Heart left ventricle (tissue), 16 donors: Measurements from ENCODE around the gene TENT5C. TPM values are rescaled to one million over a fixed set of nuclear protein-coding genes. Genes with fewer than 3 reads are reported as not detected.

Source experiments
- ATAC-seq, 4 donors: fragments of 200-7000 bp; cut with Tn5 transposase; one replicate each; pipeline ENCODE4 v1.9.1; 2020 to 2022; ENCODE audit warnings: moderate library complexity in 4 of 4, mild to moderate bottlenecking in 3 of 4, moderate number of reproducible peaks in 1 of 4
- DNase-seq, 5 donors: peaks; one replicate each; pipeline ENCODE4 v3.0.0-alpha.2; 2020
- H3K27ac ChIP-seq, 12 donors: fragments of 200-600 bp; sonication (generic) in 4 of 12; one replicate each; pipeline versions ENCODE4 v1.5.0 to v1.8.0; 2016 to 2022; ENCODE audit warnings: mild to moderate bottlenecking in 2 of 12
- H3K27me3 ChIP-seq, 9 donors: fragments of 200-600 bp; sonication (generic) in 2 of 9; one replicate each; pipeline versions ENCODE4 v1.5.1 to v1.8.0; 2016 to 2022; ENCODE audit warnings: mild to moderate bottlenecking in 3 of 9
- H3K36me3 ChIP-seq, 9 donors: fragments of 200-600 bp; sonication (generic) in 2 of 9; one replicate each; pipeline versions ENCODE4 v1.5.0 to v1.8.0; 2018 to 2022; ENCODE audit warnings: mild to moderate bottlenecking in 2 of 9
- H3K4me1 ChIP-seq, 12 donors: fragments of 200-600 bp; sonication (generic) in 4 of 12; one replicate each; pipeline versions ENCODE4 v1.5.0 to v1.8.0; 2016 to 2022; ENCODE audit warnings: mild to moderate bottlenecking in 3 of 12
- H3K4me3 ChIP-seq, 12 donors: fragments of 200-600 bp; sonication (generic) in 4 of 12; one replicate each; pipeline versions ENCODE4 v1.5.0 to v1.8.0; 2017 to 2022; ENCODE audit warnings: mild to moderate bottlenecking in 9 of 12, moderate library complexity in 4 of 12
- H3K9me3 ChIP-seq, 12 donors: fragments of 200-600 bp; sonication (generic) in 4 of 12; one replicate each; pipeline versions ENCODE4 v1.5.0 to v1.8.0; 2016 to 2022; ENCODE audit warnings: mild to moderate bottlenecking in 1 of 12
- POLR2A ChIP-seq, 2 donors: fragments of 450-650 bp; IDR thresholded peaks; one replicate each; pipeline ENCODE4 v1.6.1; 2017; ENCODE audit warnings: antibody characterized with exemption in 2 of 2, mild to moderate bottlenecking in 2 of 2, moderate library complexity in 2 of 2
- WGBS, 4 donors: extraction: QIAGEN DNeasy Blood & Tissue Kit in 2 of 4; methylation state at CpG; one replicate each; pipeline versions ENCODE4 v1.1.5 to v1.1.7; 2013 to 2018; 5-methylcytosine and 5-hydroxymethylcytosine counted together
- intact Hi-C, 10 donors: fragments of 100-400 bp; cut with DNase I; formaldehyde crosslinking; loops; one replicate each; pipeline versions ENCODE4 v1.11.1 to v1.14.2; 2022
- polyA plus RNA-seq, 2 donors: library from polyadenylated mRNA; stranded (reverse); fragments of 200-250 nt; gene quantifications; one replicate each; pipeline ENCODE4 v1.2.3, GENCODE V29; 2013
- total RNA-seq, 9 donors: library from RNA; depleted of rRNA in 2 of 9; stranded (reverse); fragments of >200 nt in 2 of 9; fragmentation: NEBNext Ultra II Directional in 3 of 9; extraction: Animal tissue kit (Norgen Biotek cat#: 25700) in 3 of 9; gene quantifications; one replicate each; pipeline versions ENCODE4 v1.1.0 to v1.2.4, GENCODE V29; 2016 to 2023
- TF ChIP-seq, protein P1 (sequence below), 12 donors: fragments of 200-600 bp; sonication (generic) in 4 of 12; IDR thresholded peaks; one replicate each; pipeline versions ENCODE4 v1.5.0 to v1.8.0; 2018 to 2022; ENCODE audit warnings: antibody characterized with exemption in 12 of 12, mild to moderate bottlenecking in 5 of 12
- donor health status: ischemic (EF 13 %, LVEDD 7.1; RV severe dilation, severe dysfunction).
- donor health status: healthy with polysubstance abuse.
- donor health status: DM: no; HTN: yes; CAD: no.
- donor health status: DM: no; HTN: no; CAD: no.
- donor health status: ischemic (EF 25% LVEDD 6.9; RV normal size, moderate dysfunction).
- donor health status: ischemic (EF 25% LVEDD 5.7; RV mildly dilated, moderate dysfunction).
- donor health status: healthy.
- donor health status: DM: yes; HTN: yes; CAD: no.
- donor health status: ischemic (EF 35%, LVEDD 5.7; RV mildly dilated, moderate dysfunction).
- donor health status: nonischemic (EF 11% LVEDD 7.7; RV severe dilation, severe dysfunction).
- donor health status: DM: yes; HTN: yes; CAD: no.
- donor health status: PGD.
- donor health status: ischemic (EF 29% LVEDD 5.4; RV normal size, mild dysfunction).
- donor health status: nonischemic (EF 23%, LVEDD 6.1; RV moderate dilation, normal function).

The TENT5C gene
- total and polyA plus RNA-seq, 11 donors: 3.7 to 21.6 (median 14.5) TPM

DNA sequence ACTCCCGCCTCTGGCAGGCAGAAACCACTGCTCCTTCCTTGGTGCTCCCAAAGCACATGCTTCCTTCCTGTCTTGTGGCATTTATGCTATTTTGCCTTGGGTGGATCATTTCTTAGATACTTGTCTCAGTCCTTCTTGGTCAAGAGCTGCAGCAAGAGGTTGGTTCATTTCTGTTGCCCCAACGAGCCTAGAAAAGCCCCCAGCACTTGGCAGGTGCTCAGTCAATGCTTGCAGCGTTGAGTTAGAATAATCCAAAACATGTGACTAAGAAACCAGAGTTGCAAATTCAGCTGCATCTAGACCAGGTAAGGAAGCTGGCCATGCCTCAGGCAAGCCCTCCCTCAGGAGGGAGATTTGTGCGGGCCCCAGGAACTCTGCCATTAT, 42.4 kb upstream of the TENT5C start:
- TF ChIP-seq, protein P1, sequence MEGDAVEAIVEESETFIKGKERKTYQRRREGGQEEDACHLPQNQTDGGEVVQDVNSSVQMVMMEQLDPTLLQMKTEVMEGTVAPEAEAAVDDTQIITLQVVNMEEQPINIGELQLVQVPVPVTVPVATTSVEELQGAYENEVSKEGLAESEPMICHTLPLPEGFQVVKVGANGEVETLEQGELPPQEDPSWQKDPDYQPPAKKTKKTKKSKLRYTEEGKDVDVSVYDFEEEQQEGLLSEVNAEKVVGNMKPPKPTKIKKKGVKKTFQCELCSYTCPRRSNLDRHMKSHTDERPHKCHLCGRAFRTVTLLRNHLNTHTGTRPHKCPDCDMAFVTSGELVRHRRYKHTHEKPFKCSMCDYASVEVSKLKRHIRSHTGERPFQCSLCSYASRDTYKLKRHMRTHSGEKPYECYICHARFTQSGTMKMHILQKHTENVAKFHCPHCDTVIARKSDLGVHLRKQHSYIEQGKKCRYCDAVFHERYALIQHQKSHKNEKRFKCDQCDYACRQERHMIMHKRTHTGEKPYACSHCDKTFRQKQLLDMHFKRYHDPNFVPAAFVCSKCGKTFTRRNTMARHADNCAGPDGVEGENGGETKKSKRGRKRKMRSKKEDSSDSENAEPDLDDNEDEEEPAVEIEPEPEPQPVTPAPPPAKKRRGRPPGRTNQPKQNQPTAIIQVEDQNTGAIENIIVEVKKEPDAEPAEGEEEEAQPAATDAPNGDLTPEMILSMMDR (IDR thresholded peaks at IDR 0.05): no peak
- no peak for TF ChIP-seq POLR2A (IDR thresholded peaks at IDR 0.05)
- Histone ChIP-seq H3K4me3 (no peak overlapping the region), H3K9me3 (peaks cover 0 to 6% (median 0%) of the 10 kb centered on the region in 12 donors), H3K36me3 (no peaks in the 10 kb centered on the region), H3K27ac (no peak overlapping the region), H3K4me1 (no peaks in the 10 kb centered on the region), H3K27me3 (no peaks in the 10 kb centered on the region)
- intact Hi-C loops: no loop called here
- WGBS, 4 donors: 72 to 90% (median 85%) methylated on average over 4 of the region's 4 CpGs
- no peak for ATAC-seq
- peak in 1 of 5 donors; percentile 20 for DNase-seq

DNA sequence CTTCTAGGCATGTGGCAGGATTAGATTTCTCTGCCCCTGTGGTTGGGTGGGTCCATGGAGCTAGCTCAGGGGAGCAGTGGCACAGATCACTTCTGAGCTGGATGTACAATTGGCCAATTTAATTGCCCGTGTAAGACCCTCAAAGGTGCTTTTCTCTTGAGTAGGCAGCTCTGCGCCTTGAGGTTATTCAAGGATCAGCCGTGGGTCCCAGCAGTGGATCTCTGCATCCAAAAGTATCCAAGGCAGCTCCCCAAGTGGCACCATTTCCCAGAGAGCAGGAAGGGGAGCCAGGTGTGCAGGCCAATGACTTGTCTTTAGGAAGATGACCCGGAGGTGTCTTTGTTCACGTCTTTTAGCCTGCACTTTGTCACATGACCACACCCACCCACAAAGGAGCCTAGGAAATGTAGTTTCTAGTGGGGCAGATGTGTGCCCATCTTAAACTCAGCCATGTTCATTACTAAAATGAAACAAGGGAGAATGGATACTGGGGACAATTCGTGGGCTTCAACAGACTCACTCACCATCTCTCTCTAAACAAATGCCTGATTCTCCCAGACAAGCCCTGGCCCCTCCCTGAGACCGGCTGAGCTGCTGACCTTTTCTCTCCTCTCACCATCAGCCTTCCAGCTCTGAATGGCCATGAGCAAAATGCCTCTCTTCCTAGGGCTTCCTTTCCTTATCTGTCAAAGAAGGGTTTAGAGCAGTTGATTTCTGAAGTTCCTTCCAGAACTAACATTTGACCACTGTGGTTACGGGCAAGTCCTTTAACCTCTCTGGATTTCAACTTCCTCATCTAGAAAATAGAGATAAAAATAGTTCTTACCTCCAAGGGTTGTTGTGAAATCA, 41.4 kb upstream of the TENT5C start:
- no peaks in the 10 kb centered on the region for H3K27me3 ChIP-seq
- H3K36me3 ChIP-seq: no peaks in the 10 kb centered on the region
- TF ChIP-seq, protein P1 (IDR thresholded peaks at IDR 0.05): no peak
- no peak for TF ChIP-seq POLR2A (IDR thresholded peaks at IDR 0.05)
- no peak overlapping the region for H3K4me3 ChIP-seq
- no peaks in the 10 kb centered on the region for H3K9me3 ChIP-seq
- H3K27ac ChIP-seq: no peak overlapping the region
- intact Hi-C loops: no loop called here
- ATAC-seq (no peak), DNase-seq (no peak)
- no peaks in the 10 kb centered on the region for H3K4me1 ChIP-seq
- WGBS, 4 donors: 66 to 77% (median 72%) methylated on average over 8 of the region's 8 CpGs

DNA sequence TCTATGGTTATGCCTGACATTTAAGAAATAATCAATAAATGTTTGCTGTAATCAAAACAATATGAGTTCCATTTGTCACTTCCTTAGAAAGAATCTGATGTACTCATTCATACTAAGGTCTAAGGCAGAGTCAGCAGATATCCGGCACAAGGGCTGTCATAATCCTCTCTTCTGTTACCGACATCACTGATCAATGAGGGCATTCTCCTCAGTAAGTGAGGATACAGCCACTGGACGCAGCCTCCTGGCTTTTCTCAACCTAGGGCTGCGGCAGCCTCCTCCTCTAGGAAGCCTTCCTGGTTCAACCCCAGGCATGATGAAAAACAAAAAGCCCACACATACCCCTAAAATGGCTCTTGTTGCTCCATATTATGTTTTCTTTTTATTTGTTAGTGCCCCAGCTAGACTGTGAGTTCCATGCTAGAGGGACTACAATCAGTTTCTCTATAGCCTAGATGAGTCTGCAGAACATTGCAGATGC, 40.7 kb upstream of the TENT5C start:
- TF ChIP-seq POLR2A (IDR thresholded peaks at IDR 0.05): no peak
- TF ChIP-seq, protein P1 (IDR thresholded peaks at IDR 0.05): no peak
- H3K27ac ChIP-seq: no peak overlapping the region
- intact Hi-C loops: no loop called here
- H3K9me3 ChIP-seq: no peaks in the 10 kb centered on the region
- no peaks in the 10 kb centered on the region for H3K4me1 ChIP-seq
- no peak for ATAC-seq
- H3K27me3 ChIP-seq: no peaks in the 10 kb centered on the region
- 68 to 89% (median 81%) methylated on average over 4 of the region's 4 CpGs for WGBS, 4 donors
- H3K36me3 ChIP-seq: no peaks in the 10 kb centered on the region
- DNase-seq: no peak
- no peak overlapping the region for H3K4me3 ChIP-seq

DNA sequence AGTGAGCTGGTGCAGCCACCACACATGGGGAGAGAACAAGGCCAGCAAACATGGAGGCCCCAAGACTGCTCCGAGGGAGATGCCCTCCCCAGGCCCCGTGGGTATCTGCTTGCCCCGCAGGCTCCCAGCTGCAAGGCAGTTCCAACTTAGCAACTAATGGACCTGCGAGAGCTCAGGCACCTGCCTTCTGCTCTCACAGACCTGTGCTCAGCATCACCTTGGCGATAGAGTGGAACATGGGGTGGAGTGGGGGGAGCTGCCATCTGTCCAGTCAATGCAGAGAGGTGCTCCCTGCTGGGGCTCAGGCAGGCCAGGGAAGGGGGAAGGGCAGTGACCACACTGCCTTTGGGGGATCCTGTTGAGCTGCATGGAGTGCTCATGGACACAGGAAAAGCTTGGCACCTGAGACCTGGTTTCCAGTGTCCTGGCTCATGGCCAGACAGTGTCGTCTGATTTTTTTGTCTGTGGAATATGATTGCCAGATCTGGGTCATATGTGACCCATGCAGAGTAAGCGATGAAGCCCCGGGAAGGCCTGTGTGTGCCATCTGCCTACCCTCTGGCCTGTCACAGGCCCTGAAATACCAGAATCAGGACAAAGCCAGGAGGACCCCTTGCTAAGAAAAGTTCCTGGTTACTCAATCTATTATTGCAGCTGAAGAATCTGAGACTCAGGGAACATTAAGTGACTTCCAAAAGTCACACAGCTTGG, 39.9 kb upstream of the TENT5C start:
- no peak overlapping the region for H3K27ac ChIP-seq
- no peaks in the 10 kb centered on the region for H3K9me3 ChIP-seq
- WGBS, 4 donors: 78 to 85% (median 82%) methylated on average over 6 to 8 of the region's 8 CpGs
- TF ChIP-seq POLR2A (IDR thresholded peaks at IDR 0.05): no peak
- TF ChIP-seq, protein P1 (IDR thresholded peaks at IDR 0.05): no peak
- H3K27me3 ChIP-seq: no peaks in the 10 kb centered on the region
- intact Hi-C loops: no loop called here
- peak in 1 of 5 donors; percentile 31 for DNase-seq
- H3K36me3 ChIP-seq: no peaks in the 10 kb centered on the region
- ATAC-seq: no peak
- H3K4me1 ChIP-seq: no peaks in the 10 kb centered on the region
- no peak overlapping the region for H3K4me3 ChIP-seq
